GM12878 (cell line): ENCODE measurements around the gene TNFAIP8L1. TPM values are rescaled to one million over a fixed set of nuclear protein-coding genes. Genes with fewer than 3 reads are reported as not detected.

Experiments
- BACH1 ChIP-seq: fragments of 450-650 bp; IDR thresholded peaks from 2 replicates; pipeline ENCODE4 v1.6.1; 2017; ENCODE audit warnings: mild to moderate bottlenecking, borderline replicate concordance
- FOXM1 ChIP-seq: IDR thresholded peaks from 2 replicates; pipeline ENCODE4 v1.6.1; 2012; ENCODE audit warnings: low read depth, mild to moderate bottlenecking, inconsistent platforms, low read length, moderate library complexity
- HCFC1 ChIP-seq: fragments of 150-350 bp; IDR thresholded peaks from 2 replicates; pipeline ENCODE4 v1.6.1; 2014; ENCODE audit warnings: low read length
- IKZF1 ChIP-seq: fragments of 450-650 bp; conservative IDR thresholded peaks from 2 replicates; pipeline ENCODE4 v1.6.1; 2017; ENCODE audit warnings: antibody characterized with exemption, mild to moderate bottlenecking
- JUND ChIP-seq: IDR thresholded peaks from 2 replicates; pipeline ENCODE4 v1.6.1; 2012; ENCODE audit warnings: low read depth, mild to moderate bottlenecking, low read length, improper control_type of control experiment, moderate library complexity
- LARP7 ChIP-seq: fragments of 450-650 bp; IDR thresholded peaks from 2 replicates; pipeline ENCODE4 v1.6.1; 2017; ENCODE audit warnings: mild to moderate bottlenecking
- MEF2A ChIP-seq: IDR thresholded peaks from 2 replicates; pipeline ENCODE4 v1.6.1; 2011; ENCODE audit warnings: low read depth, mild to moderate bottlenecking, low read length, moderate library complexity; ENCODE audit not compliant: insufficient read depth
- MYB ChIP-seq: fragments of 150-350 bp; IDR thresholded peaks from 2 replicates; pipeline ENCODE4 v1.6.1; 2014; ENCODE audit warnings: mild to moderate bottlenecking, low read depth, low read length, borderline replicate concordance
- PAX5 ChIP-seq: IDR thresholded peaks from 2 replicates; pipeline ENCODE4 v1.6.1; 2011; ENCODE audit warnings: low read depth, low read length, borderline replicate concordance
- POLR2A ChIP-seq: IDR thresholded peaks from 2 replicates; pipeline ENCODE4 v1.6.1; 2011; ENCODE audit warnings: low read depth, mild to moderate bottlenecking, low read length
- RAD21 ChIP-seq: IDR thresholded peaks from 2 replicates; pipeline ENCODE4 v1.6.1; 2011; ENCODE audit warnings: mild to moderate bottlenecking, low read depth, low read length, moderate library complexity; ENCODE audit not compliant: insufficient read depth
- RB1 ChIP-seq: fragments of 450-650 bp; formaldehyde crosslinking; IDR thresholded peaks from 2 replicates; pipeline ENCODE4 v1.6.1; 2017; ENCODE audit warnings: mild to moderate bottlenecking, borderline replicate concordance
- RELA ChIP-seq: fragments of 450-650 bp; IDR thresholded peaks from 2 replicates; pipeline ENCODE4 v1.8.0; 2014; ENCODE audit warnings: borderline replicate concordance; ENCODE audit not compliant: partially characterized antibody
- SIX5 ChIP-seq: IDR thresholded peaks from 2 replicates; pipeline ENCODE4 v1.6.1; 2011; ENCODE audit warnings: mild to moderate bottlenecking, low read depth, low read length, moderate library complexity; ENCODE audit not compliant: severe bottlenecking
- SMAD5 ChIP-seq: IDR thresholded peaks from 2 replicates; pipeline ENCODE4 v1.6.1; 2016; ENCODE audit warnings: antibody characterized with exemption, low read depth
- SMARCA5 ChIP-seq: fragments of 450-650 bp; IDR thresholded peaks from 2 replicates; pipeline ENCODE4 v1.6.1; 2017; ENCODE audit warnings: mild to moderate bottlenecking
- SMC3 ChIP-seq: IDR thresholded peaks from 2 replicates; pipeline ENCODE4 v1.6.1; 2011; ENCODE audit warnings: low read length, improper control_type of control experiment, borderline replicate concordance
- TAF1 ChIP-seq: IDR thresholded peaks from 2 replicates; pipeline ENCODE4 v1.6.1; 2011; ENCODE audit warnings: mild to moderate bottlenecking, low read depth, low read length, borderline replicate concordance
- polyA plus RNA-seq, 11 experiments: library from polyadenylated mRNA; depleted of rRNA in 4 of 11; unstranded in 6 of 11; stranded (reverse) in 5 of 11; fragments of >200 nt; fragmentation: Nextera tagmentation in 4 of 11; fragmentation: Illumina TruSeq in 1 of 11; extraction: Ambion mirVana in 4 of 11; extraction: Trizol in 1 of 11; gene quantifications; 1 replicate in 1 of 11; 2 replicates in 10 of 11; pipeline versions ENCODE4 v1.2.1 to v1.2.3, GENCODE V29; 2011 to 2016; ENCODE audit warnings: inconsistent platforms in 2 of 11, missing spikeins in 2 of 11, low read depth in 1 of 11
- total RNA-seq, 4 experiments: library from RNA; depleted of rRNA in 3 of 4; stranded (reverse); fragments of >200 nt in 3 of 4; fragmentation: Illumina TruSeq in 1 of 4; extraction: Trizol in 1 of 4; gene quantifications; 2 replicates each; pipeline versions ENCODE4 v1.2.1 to v1.2.3, GENCODE V29; 2013 to 2021
- TF ChIP-seq, protein P1 (sequence below): fragments of 450-650 bp; IDR thresholded peaks from 2 replicates; pipeline ENCODE4 v1.6.1; 2017; ENCODE audit warnings: mild to moderate bottlenecking, low read depth, inconsistent platforms; ENCODE audit not compliant: poor library complexity, severe bottlenecking
- TF ChIP-seq, protein P2 (sequence below): IDR thresholded peaks from 2 replicates; pipeline ENCODE4 v1.6.1; 2011; ENCODE audit warnings: low read depth, mild to moderate bottlenecking, low read length, moderate library complexity, borderline replicate concordance; ENCODE audit errors: extremely low read depth
- TF ChIP-seq, protein P3 (sequence below): fragments of 450-650 bp; conservative IDR thresholded peaks from 2 replicates; pipeline ENCODE4 v1.6.1; 2017; ENCODE audit warnings: mild to moderate bottlenecking, moderate library complexity
- TF ChIP-seq, protein P4 (sequence below): fragments of 450-650 bp; IDR thresholded peaks from 2 replicates; pipeline ENCODE4 v1.6.1; 2017; ENCODE audit warnings: borderline replicate concordance
- TF ChIP-seq, protein P5 (sequence below): IDR thresholded peaks from 2 replicates; pipeline ENCODE4 v1.6.1; 2012; ENCODE audit warnings: low read depth, low read length, improper control_type of control experiment
- TF ChIP-seq, protein P6 (sequence below): fragments of 450-650 bp; IDR thresholded peaks from 2 replicates; pipeline ENCODE4 v1.6.1; 2014; ENCODE audit warnings: mild to moderate bottlenecking

The TNFAIP8L1 gene
- total and polyA plus RNA-seq, 10 of the 15 experiments (the other 5 are each of a cell fraction or from before 2014, with no cell fraction given), result 0.93 to 12.7 (median 8.6) TPM

DNA sequence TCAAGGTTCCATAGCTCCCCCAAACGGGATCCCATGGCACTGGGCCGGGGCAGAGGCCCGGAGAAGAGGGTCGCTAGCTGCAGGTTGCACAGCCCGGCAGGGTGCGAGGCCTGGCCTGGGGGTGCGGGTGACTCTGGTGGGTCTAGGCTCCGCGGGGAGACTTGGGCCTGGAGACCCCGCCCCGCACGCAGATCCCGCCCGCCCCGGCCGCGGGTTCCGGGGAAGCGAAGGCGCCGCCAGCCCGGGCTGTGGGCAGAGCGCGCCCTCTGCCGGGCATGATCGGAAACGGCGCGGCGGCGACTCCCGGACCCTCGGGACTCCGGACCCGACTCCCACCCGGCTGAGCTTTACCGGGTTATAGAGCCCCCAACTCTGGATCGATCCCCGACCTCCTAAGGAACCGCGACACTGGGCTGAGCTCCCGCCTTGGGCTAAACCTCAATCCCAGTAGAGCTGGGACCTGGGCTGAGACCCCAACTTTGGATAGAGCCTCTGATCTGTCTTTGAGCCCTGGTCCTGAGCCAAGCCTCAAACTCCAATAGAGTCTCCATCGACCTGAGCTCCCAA, 3.1 kb upstream of the TNFAIP8L1 start (continued):
- TF ChIP-seq, protein P1, sequence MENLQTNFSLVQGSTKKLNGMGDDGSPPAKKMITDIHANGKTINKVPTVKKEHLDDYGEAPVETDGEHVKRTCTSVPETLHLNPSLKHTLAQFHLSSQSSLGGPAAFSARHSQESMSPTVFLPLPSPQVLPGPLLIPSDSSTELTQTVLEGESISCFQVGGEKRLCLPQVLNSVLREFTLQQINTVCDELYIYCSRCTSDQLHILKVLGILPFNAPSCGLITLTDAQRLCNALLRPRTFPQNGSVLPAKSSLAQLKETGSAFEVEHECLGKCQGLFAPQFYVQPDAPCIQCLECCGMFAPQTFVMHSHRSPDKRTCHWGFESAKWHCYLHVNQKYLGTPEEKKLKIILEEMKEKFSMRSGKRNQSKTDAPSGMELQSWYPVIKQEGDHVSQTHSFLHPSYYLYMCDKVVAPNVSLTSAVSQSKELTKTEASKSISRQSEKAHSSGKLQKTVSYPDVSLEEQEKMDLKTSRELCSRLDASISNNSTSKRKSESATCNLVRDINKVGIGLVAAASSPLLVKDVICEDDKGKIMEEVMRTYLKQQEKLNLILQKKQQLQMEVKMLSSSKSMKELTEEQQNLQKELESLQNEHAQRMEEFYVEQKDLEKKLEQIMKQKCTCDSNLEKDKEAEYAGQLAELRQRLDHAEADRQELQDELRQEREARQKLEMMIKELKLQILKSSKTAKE, result no peak
- TF ChIP-seq, protein P2, sequence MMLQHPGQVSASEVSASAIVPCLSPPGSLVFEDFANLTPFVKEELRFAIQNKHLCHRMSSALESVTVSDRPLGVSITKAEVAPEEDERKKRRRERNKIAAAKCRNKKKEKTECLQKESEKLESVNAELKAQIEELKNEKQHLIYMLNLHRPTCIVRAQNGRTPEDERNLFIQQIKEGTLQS, result no peak
- no peak for TF ChIP-seq RELA
- TF ChIP-seq, protein P3, sequence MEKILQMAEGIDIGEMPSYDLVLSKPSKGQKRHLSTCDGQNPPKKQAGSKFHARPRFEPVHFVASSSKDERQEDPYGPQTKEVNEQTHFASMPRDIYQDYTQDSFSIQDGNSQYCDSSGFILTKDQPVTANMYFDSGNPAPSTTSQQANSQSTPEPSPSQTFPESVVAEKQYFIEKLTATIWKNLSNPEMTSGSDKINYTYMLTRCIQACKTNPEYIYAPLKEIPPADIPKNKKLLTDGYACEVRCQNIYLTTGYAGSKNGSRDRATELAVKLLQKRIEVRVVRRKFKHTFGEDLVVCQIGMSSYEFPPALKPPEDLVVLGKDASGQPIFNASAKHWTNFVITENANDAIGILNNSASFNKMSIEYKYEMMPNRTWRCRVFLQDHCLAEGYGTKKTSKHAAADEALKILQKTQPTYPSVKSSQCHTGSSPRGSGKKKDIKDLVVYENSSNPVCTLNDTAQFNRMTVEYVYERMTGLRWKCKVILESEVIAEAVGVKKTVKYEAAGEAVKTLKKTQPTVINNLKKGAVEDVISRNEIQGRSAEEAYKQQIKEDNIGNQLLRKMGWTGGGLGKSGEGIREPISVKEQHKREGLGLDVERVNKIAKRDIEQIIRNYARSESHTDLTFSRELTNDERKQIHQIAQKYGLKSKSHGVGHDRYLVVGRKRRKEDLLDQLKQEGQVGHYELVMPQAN, result no peak
- TF ChIP-seq JUND, result no peak
- TF ChIP-seq, protein P4, sequence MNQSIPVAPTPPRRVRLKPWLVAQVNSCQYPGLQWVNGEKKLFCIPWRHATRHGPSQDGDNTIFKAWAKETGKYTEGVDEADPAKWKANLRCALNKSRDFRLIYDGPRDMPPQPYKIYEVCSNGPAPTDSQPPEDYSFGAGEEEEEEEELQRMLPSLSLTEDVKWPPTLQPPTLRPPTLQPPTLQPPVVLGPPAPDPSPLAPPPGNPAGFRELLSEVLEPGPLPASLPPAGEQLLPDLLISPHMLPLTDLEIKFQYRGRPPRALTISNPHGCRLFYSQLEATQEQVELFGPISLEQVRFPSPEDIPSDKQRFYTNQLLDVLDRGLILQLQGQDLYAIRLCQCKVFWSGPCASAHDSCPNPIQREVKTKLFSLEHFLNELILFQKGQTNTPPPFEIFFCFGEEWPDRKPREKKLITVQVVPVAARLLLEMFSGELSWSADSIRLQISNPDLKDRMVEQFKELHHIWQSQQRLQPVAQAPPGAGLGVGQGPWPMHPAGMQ, result no peak
- no peak for TF ChIP-seq PAX5
- peak; percentile 80 for TF ChIP-seq RAD21
- peak; percentile 69 for TF ChIP-seq SMC3
- TF ChIP-seq, protein P5, sequence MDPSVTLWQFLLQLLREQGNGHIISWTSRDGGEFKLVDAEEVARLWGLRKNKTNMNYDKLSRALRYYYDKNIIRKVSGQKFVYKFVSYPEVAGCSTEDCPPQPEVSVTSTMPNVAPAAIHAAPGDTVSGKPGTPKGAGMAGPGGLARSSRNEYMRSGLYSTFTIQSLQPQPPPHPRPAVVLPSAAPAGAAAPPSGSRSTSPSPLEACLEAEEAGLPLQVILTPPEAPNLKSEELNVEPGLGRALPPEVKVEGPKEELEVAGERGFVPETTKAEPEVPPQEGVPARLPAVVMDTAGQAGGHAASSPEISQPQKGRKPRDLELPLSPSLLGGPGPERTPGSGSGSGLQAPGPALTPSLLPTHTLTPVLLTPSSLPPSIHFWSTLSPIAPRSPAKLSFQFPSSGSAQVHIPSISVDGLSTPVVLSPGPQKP, result peak; percentile 55; the same call in 1 of the 2 replicates
- TF ChIP-seq RB1, result peak; percentile 49; the same call in 1 of the 2 replicates
- TF ChIP-seq TAF1, result no peak
- TF ChIP-seq, protein P6, sequence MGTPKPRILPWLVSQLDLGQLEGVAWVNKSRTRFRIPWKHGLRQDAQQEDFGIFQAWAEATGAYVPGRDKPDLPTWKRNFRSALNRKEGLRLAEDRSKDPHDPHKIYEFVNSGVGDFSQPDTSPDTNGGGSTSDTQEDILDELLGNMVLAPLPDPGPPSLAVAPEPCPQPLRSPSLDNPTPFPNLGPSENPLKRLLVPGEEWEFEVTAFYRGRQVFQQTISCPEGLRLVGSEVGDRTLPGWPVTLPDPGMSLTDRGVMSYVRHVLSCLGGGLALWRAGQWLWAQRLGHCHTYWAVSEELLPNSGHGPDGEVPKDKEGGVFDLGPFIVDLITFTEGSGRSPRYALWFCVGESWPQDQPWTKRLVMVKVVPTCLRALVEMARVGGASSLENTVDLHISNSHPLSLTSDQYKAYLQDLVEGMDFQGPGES, result no peak
- TF ChIP-seq SIX5, result no peak
- no peak for TF ChIP-seq MYB
- no peak for TF ChIP-seq HCFC1
- TF ChIP-seq MEF2A, result no peak
- no peak for TF ChIP-seq FOXM1
- TF ChIP-seq IKZF1, result peak; percentile 43; the same call in 1 of the 2 replicates
- no peak for TF ChIP-seq BACH1
- no peak for TF ChIP-seq SMAD5
- TF ChIP-seq SMARCA5, result peak; percentile 81; the same call in 1 of the 2 replicates
- peak; percentile 59; the same call in 1 of the 2 replicates for TF ChIP-seq LARP7
- peak; percentile 31; the same call in 1 of the 2 replicates for TF ChIP-seq POLR2A
